Keratinocyte (primary cell): ENCODE data around the gene CMIP. TPM values are rescaled to one million over a fixed set of nuclear protein-coding genes. Genes with fewer than 3 reads are reported as not detected.

Experiments
- DNase-seq: peaks from one replicate; pipeline ENCODE4 v3.0.0-alpha.2; 2011; ENCODE audit warnings: low read depth, missing footprints, low spot score
- FAIRE-seq: peaks from 2 replicates; lab custom pipeline; 2011; peaks lifted over from hg19 to GRCh38; lab: Jason Lieb, UNC
- H2AFZ ChIP-seq: 2 replicates; pipeline ENCODE4 v1.6.0; 2012; ENCODE audit warnings: low read length, control low read depth, inconsistent platforms; ENCODE audit not compliant: control insufficient read depth
- H3K27ac ChIP-seq: 2 replicates; pipeline ENCODE4 v1.5.1; 2011; ENCODE audit warnings: low read length; ENCODE audit not compliant: control insufficient read depth, insufficient read depth
- H3K27me3 ChIP-seq: 3 replicates; pipeline ENCODE4 v1.6.0; 2011; ENCODE audit warnings: low read length; ENCODE audit not compliant: control insufficient read depth, insufficient read depth; ENCODE audit errors: extremely low read depth
- H3K36me3 ChIP-seq, 2 experiments: 2 replicates in 1 of 2; 3 replicates in 1 of 2; pipeline ENCODE4 v1.5.1; 2011; ENCODE audit warnings: low read length in 2 of 2, mild to moderate bottlenecking in 1 of 2; ENCODE audit not compliant: control insufficient read depth in 2 of 2, insufficient read depth in 2 of 2; ENCODE audit errors: extremely low read depth in 1 of 2
- H3K4me1 ChIP-seq: 3 replicates; pipeline ENCODE4 v1.5.1; 2011; ENCODE audit warnings: low read length; ENCODE audit not compliant: control insufficient read depth, insufficient read depth; ENCODE audit errors: extremely low read depth
- H3K4me2 ChIP-seq: 3 replicates; pipeline ENCODE4 v1.6.0; 2011; ENCODE audit warnings: low read depth, low read length; ENCODE audit not compliant: control insufficient read depth, insufficient read depth; ENCODE audit errors: extremely low read depth
- H3K4me3 ChIP-seq, 3 experiments: fragments of 200-600 bp in 1 of 3; sonication (generic) in 1 of 3; 2 replicates in 2 of 3; 3 replicates in 1 of 3; pipeline ENCODE4 v1.5.1; 2011 to 2016; ENCODE audit warnings: low read length in 3 of 3, mild to moderate bottlenecking in 3 of 3, control low read depth in 2 of 3, inconsistent platforms in 1 of 3, low read depth in 1 of 3, mixed read lengths in 1 of 3, mixed run types in 1 of 3, moderate library complexity in 1 of 3; ENCODE audit not compliant: control insufficient read depth in 2 of 3, insufficient read depth in 2 of 3; ENCODE audit errors: extremely low read depth in 1 of 3
- H3K79me2 ChIP-seq: 2 replicates; pipeline ENCODE4 v1.6.0; 2012; ENCODE audit warnings: low read length; ENCODE audit not compliant: control insufficient read depth, insufficient read depth
- H3K9ac ChIP-seq: 3 replicates; pipeline ENCODE4 v1.6.0; 2011; ENCODE audit warnings: low read length; ENCODE audit not compliant: control insufficient read depth, insufficient read depth; ENCODE audit errors: extremely low read depth
- H3K9me1 ChIP-seq: 3 replicates; pipeline ENCODE4 v1.6.0; 2011; ENCODE audit warnings: low read length; ENCODE audit not compliant: control insufficient read depth, insufficient read depth; ENCODE audit errors: extremely low read depth
- H3K9me3 ChIP-seq: 2 replicates; pipeline ENCODE4 v1.5.1; 2012; ENCODE audit warnings: low read depth, low read length; ENCODE audit not compliant: control insufficient read depth
- H4K20me1 ChIP-seq: 3 replicates; pipeline ENCODE4 v1.6.0; 2011; ENCODE audit warnings: low read length; ENCODE audit not compliant: control insufficient read depth, insufficient read depth; ENCODE audit errors: extremely low read depth
- EZH2 ChIP-seq: IDR thresholded peaks from one replicate; pipeline ENCODE4 v1.6.1; 2012; ENCODE audit warnings: inconsistent platforms, mild to moderate bottlenecking, low read length, moderate library complexity
- dilution Hi-C: fragments of 300-500 bp; cut with MboI; formaldehyde crosslinking; loops from one replicate; pipeline ENCODE4 v1.7.0; 2020; ENCODE audit warnings: low sequenced_read_pairs; ENCODE audit not compliant: extremely low pct_ligation_motif_present
- polyA plus RNA-seq, 5 experiments: library from polyadenylated mRNA; depleted of rRNA in 3 of 5; stranded (reverse) in 3 of 5; stranded (forward) in 1 of 5; unstranded in 1 of 5; fragments of >200 nt; gene quantifications; 1 replicate in 1 of 5; 2 replicates in 3 of 5; 3 replicates in 1 of 5; pipeline versions ENCODE4 v1.2.1 to v1.2.3, GENCODE V29; 2011 to 2012; ENCODE audit warnings: missing spikeins in 2 of 5, low read depth in 1 of 5, low replicate concordance in 1 of 5
- TF ChIP-seq, protein P1 (sequence below), 3 experiments: IDR thresholded peaks in 1 of 3; conservative IDR thresholded peaks in 1 of 3; optimal IDR thresholded peaks in 1 of 3; 2 replicates in 2 of 3; 3 replicates in 1 of 3; pipeline versions ENCODE3 to v1.5.1; 2011; ENCODE audit warnings: low read length in 3 of 3, mild to moderate bottlenecking in 3 of 3, moderate library complexity in 2 of 3, control low read depth in 1 of 3, inconsistent platforms in 1 of 3; ENCODE audit not compliant: insufficient read depth in 2 of 3; ENCODE audit errors: extremely low read depth in 1 of 3

Gene CMIP
- polyA plus RNA-seq, 1 donor (not counting 4 experiments of a cell fraction or from before 2014, with no cell fraction given) = 5.0 TPM

DNA sequence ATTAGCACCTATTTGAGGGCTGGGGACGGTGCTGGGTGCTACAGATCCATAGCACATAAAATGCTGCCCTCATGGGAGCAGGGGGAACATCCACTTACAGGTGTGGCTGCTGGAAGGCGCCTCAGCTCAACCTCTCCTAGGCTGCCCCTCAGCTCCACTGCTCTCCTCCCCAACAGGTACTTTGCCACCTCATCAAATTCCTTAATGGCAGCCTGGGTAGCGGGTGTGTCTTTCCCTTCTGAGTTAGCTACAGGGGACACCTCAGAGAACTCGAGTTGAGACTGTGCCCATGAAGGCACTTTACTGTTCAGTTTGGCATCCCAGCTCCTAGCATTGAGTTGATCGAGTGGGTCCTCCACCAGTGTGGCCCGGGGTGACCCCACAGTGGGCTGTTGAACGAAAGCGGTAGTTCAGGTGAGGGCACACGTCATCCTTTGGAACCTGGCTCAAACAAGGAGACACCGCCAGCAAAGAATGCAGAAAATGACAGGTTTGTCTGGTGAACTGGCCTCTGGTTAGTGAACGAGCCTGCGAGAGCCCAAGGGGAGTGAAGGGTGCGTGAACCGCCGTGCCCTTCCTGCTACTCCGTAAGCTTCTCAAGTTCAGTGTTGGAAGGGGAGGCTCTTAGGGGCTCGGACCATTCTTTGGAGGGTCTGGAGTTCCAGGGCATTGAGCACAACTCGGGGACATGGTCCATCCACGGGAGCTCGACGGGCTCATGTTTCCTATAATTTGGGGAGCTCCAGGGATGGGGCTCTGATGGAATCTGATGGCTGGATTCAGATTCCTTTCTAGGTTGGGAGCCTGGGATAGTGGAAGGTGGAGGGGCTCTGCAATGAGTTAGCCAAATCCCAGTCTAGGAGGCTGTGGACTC, 3.5 kb upstream of the CMIP start:
- Histone ChIP-seq H2AFZ (no peak overlapping the region), H3K27me3 (peaks cover 9% of the 10 kb centered on the region), H3K4me3 (no peak overlapping the region), H3K9me3 (no peaks in the 10 kb centered on the region), H3K4me2 (no peak overlapping the region), H4K20me1 (no peaks in the 10 kb centered on the region), H3K9ac (no peak overlapping the region), H3K79me2 (peaks cover 10% of the 10 kb centered on the region), H3K36me3 (no peaks in the 10 kb centered on the region), H3K27ac (no peak overlapping the region), H3K4me1 (peaks cover 13% of the 10 kb centered on the region), H3K9me1 (no peaks in the 10 kb centered on the region)
- FAIRE-seq (no peak), DNase-seq (no peak)
- dilution Hi-C loops = no loop called here
- TF ChIP-seq, protein P1, sequence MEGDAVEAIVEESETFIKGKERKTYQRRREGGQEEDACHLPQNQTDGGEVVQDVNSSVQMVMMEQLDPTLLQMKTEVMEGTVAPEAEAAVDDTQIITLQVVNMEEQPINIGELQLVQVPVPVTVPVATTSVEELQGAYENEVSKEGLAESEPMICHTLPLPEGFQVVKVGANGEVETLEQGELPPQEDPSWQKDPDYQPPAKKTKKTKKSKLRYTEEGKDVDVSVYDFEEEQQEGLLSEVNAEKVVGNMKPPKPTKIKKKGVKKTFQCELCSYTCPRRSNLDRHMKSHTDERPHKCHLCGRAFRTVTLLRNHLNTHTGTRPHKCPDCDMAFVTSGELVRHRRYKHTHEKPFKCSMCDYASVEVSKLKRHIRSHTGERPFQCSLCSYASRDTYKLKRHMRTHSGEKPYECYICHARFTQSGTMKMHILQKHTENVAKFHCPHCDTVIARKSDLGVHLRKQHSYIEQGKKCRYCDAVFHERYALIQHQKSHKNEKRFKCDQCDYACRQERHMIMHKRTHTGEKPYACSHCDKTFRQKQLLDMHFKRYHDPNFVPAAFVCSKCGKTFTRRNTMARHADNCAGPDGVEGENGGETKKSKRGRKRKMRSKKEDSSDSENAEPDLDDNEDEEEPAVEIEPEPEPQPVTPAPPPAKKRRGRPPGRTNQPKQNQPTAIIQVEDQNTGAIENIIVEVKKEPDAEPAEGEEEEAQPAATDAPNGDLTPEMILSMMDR (optimal IDR thresholded peaks at IDR 0.05 in 1 of 3, IDR thresholded peaks at IDR 0.05 in 1 of 3, conservative IDR thresholded peaks at IDR 0.05 in 1 of 3; ENCODE audit: extremely low read depth in 1 of 3, insufficient read depth in 2 of 3, low read length in 3 of 3) = no peak
- TF ChIP-seq EZH2 = no peak

DNA sequence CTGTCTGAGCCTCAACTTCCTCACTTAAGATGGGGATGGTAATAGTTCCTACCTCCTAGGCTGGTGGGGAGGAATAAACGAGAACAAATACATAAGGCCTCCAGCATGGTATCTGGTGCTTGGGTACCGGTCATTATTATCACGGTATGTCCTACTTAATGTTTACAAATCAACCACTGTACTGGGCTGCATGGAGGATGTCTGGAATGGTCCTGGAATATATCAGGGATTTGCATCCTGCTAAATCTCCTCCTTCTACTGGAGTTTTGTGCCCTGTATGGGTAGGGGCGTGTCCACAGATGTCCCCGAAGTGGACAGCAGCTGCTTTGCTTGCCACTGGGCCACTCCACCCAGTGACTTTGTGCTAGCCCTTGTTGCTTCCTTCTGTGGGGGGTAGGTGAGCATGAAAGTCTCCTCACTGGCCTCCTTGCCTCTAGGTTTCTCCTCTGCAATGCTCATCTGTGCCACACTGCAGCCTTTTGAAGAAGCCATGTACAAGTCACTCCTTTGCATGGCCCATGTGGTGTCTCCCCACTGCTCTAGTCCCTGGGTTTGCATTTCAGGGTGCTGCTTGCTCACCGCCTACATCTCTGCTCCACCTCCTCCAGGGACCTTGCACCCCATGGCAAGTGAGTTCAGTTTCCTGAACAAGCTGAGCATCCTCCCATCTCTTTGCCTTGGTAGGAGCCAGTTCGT, 2.2 kb upstream of the CMIP start:
- no peaks in the 10 kb centered on the region for H3K9me1 ChIP-seq
- FAIRE-seq (peak; percentile 9), DNase-seq (no peak)
- no peak overlapping the region for H3K4me3 ChIP-seq
- TF ChIP-seq EZH2 = no peak
- TF ChIP-seq, protein P1 (optimal IDR thresholded peaks at IDR 0.05 in 1 of 3, IDR thresholded peaks at IDR 0.05 in 1 of 3, conservative IDR thresholded peaks at IDR 0.05 in 1 of 3; ENCODE audit: extremely low read depth in 1 of 3, insufficient read depth in 2 of 3, low read length in 3 of 3) = no peak
- H2AFZ ChIP-seq = no peak overlapping the region
- no peaks in the 10 kb centered on the region for H3K9me3 ChIP-seq
- dilution Hi-C loops = no loop called here
- no peak overlapping the region for H3K9ac ChIP-seq
- no peaks in the 10 kb centered on the region for H4K20me1 ChIP-seq
- H3K36me3 ChIP-seq = no peaks in the 10 kb centered on the region
- peaks cover 16% of the 10 kb centered on the region for H3K4me1 ChIP-seq
- H3K79me2 ChIP-seq = peaks cover 22% of the 10 kb centered on the region
- H3K4me2 ChIP-seq = no peak overlapping the region
- no peak overlapping the region for H3K27ac ChIP-seq
- H3K27me3 ChIP-seq = peaks cover 9% of the 10 kb centered on the region
